SK-N-SH (cell line): ENCODE data around the gene B3GNT5. TPM values are rescaled to one million over a fixed set of nuclear protein-coding genes. Genes with fewer than 3 reads are reported as not detected.
"Not testable (repeated sequence)": the region's sequence is repeated elsewhere in the genome, so short reads cannot be mapped to it uniquely, and the experiment has no call there.

Experiments
- CTCF ChIA-PET: fragments of 300-600, 350-600 bp; formaldehyde crosslinking; extraction: SDS; loops from one replicate; lab custom pipeline; 2021; lab: Yijun Ruan, JAX
- POLR2A ChIA-PET: fragments of 350-600 bp; sonication (Branson Sonifier 250); formaldehyde crosslinking; extraction: SDS; loops from one replicate; lab custom pipeline; 2020; ENCODE audit warnings: antibody characterized with exemption, inconsistent platforms; lab: Yijun Ruan, JAX
- DNase-seq: peaks from one replicate; pipeline ENCODE4 v3.0.0; 2012
- H2AFZ ChIP-seq: fragments of 200-600 bp; sonication (generic); 2 replicates; pipeline ENCODE4 v1.8.1; 2016; ENCODE audit warnings: antibody characterized with exemption, mild to moderate bottlenecking, low read depth
- H3F3A ChIP-seq: fragments of 200-600 bp; sonication (generic); replicated peaks from 2 replicates; pipeline ENCODE3; 2016; ENCODE audit warnings: antibody characterized with exemption, mild to moderate bottlenecking; ENCODE audit not compliant: insufficient read depth
- H3K27ac ChIP-seq, 2 experiments: fragments of 200-500 bp in 1 of 2; fragments of 200-600 bp in 1 of 2; sonication (Bioruptor generic) in 1 of 2; sonication (generic), shearing (Covaris generic) in 1 of 2; 2 replicates each; pipeline versions ENCODE4 v1.5.1 to v1.6.1; 2014 to 2016; ENCODE audit warnings: low read depth in 2 of 2, inconsistent platforms in 1 of 2, low read length in 1 of 2, mild to moderate bottlenecking in 1 of 2, mixed read lengths in 1 of 2
- H3K27me3 ChIP-seq: fragments of 200-600 bp; sonication (generic), shearing (Covaris generic); 2 replicates; pipeline ENCODE4 v1.6.1; 2016; ENCODE audit warnings: mixed run types; ENCODE audit not compliant: insufficient read depth
- H3K36me3 ChIP-seq, 2 experiments: fragments of 200-500 bp in 1 of 2; fragments of 200-600 bp in 1 of 2; sonication (Bioruptor generic) in 1 of 2; sonication (generic) in 1 of 2; replicated peaks in 1 of 2; 2 replicates each; pipeline versions ENCODE3 to v1.5.1; 2014 to 2016; ENCODE audit warnings: low read length in 1 of 2, mild to moderate bottlenecking in 1 of 2; ENCODE audit not compliant: insufficient read depth in 2 of 2, control insufficient read depth in 1 of 2
- H3K4me1 ChIP-seq, 2 experiments: fragments of 200-500 bp in 1 of 2; fragments of 200-600 bp in 1 of 2; sonication (Bioruptor generic) in 1 of 2; sonication (generic), shearing (Covaris generic) in 1 of 2; 2 replicates each; pipeline versions ENCODE4 v1.5.1 to v1.6.1; 2014 to 2016; ENCODE audit warnings: low read depth in 1 of 2, low read length in 1 of 2, mixed run types in 1 of 2; ENCODE audit not compliant: insufficient read depth in 2 of 2, control insufficient read depth in 1 of 2
- H3K4me2 ChIP-seq: fragments of 200-600 bp; sonication (generic), shearing (Covaris generic); 2 replicates; pipeline ENCODE4 v1.6.1; 2017; ENCODE audit warnings: mixed run types
- H3K4me3 ChIP-seq, 2 experiments: fragments of 200-500 bp in 1 of 2; fragments of 200-600 bp in 1 of 2; sonication (Bioruptor generic) in 1 of 2; sonication (generic), shearing (Covaris generic) in 1 of 2; 2 replicates each; pipeline versions ENCODE4 v1.5.1 to v1.8.1; 2014 to 2016; ENCODE audit warnings: low read depth in 2 of 2, inconsistent platforms in 1 of 2, low read length in 1 of 2, mild to moderate bottlenecking in 1 of 2, mixed read lengths in 1 of 2, moderate library complexity in 1 of 2
- H3K79me2 ChIP-seq: fragments of 200-600 bp; sonication (generic); 2 replicates; pipeline ENCODE4 v1.8.1; 2017; ENCODE audit warnings: mild to moderate bottlenecking; ENCODE audit not compliant: insufficient read depth
- H3K9ac ChIP-seq: fragments of 200-600 bp; sonication (generic); 2 replicates; pipeline ENCODE4 v1.6.1; 2017; ENCODE audit warnings: mixed run types
- H3K9me2 ChIP-seq: fragments of 200-600 bp; sonication (generic); 2 replicates; pipeline ENCODE4 v1.6.1; 2017; ENCODE audit warnings: mixed run types
- H3K9me3 ChIP-seq: fragments of 200-600 bp; sonication (generic); 2 replicates; pipeline ENCODE4 v1.6.1; 2017; ENCODE audit warnings: mixed run types, mild to moderate bottlenecking, moderate library complexity
- H4K20me1 ChIP-seq: fragments of 200-600 bp; sonication (generic); 2 replicates; pipeline ENCODE4 v1.6.1; 2017; ENCODE audit warnings: mild to moderate bottlenecking, mixed run types; ENCODE audit not compliant: insufficient read depth
- POLR2AphosphoS5 ChIP-seq: IDR thresholded peaks from 2 replicates; pipeline ENCODE4 v1.6.1; 2012; ENCODE audit warnings: low read depth, low read length
- RCOR1 ChIP-seq: fragments of 150-350 bp; IDR thresholded peaks from 2 replicates; pipeline ENCODE4 v1.6.1; 2017; ENCODE audit warnings: antibody characterized with exemption, low read length
- TEAD4 ChIP-seq: IDR thresholded peaks from 2 replicates; pipeline ENCODE4 v1.4.0; 2012; ENCODE audit warnings: mild to moderate bottlenecking, borderline replicate concordance; ENCODE audit not compliant: insufficient read depth
- USF2 ChIP-seq: fragments of 150-350 bp; IDR thresholded peaks from 2 replicates; pipeline ENCODE4 v1.6.1; 2017; ENCODE audit warnings: antibody characterized with exemption, low read length, low read depth, borderline replicate concordance
- WGBS: methylation state at CpG from one replicate; pipeline ENCODE4 v1.1.6; 2017; ENCODE audit warnings: low lambda C conversion rate; 5-methylcytosine and 5-hydroxymethylcytosine counted together
- polyA plus RNA-seq, 3 experiments: library from polyadenylated mRNA; depleted of rRNA; stranded (reverse); fragments of >200 nt; gene quantifications; 2 replicates each; pipeline ENCODE4 v1.2.3, GENCODE V29; 2012
- TF ChIP-seq, protein P1 (sequence below): IDR thresholded peaks from 2 replicates; pipeline ENCODE4 v1.6.1; 2012; ENCODE audit warnings: mild to moderate bottlenecking, low read depth, low read length, moderate library complexity
- TF ChIP-seq, protein P2 (sequence below): IDR thresholded peaks from 2 replicates; pipeline ENCODE4; 2012

The B3GNT5 gene
- polyA plus RNA-seq, 1 of the 3 experiments (the other 2 are of a cell fraction) = 4.7 TPM

DNA sequence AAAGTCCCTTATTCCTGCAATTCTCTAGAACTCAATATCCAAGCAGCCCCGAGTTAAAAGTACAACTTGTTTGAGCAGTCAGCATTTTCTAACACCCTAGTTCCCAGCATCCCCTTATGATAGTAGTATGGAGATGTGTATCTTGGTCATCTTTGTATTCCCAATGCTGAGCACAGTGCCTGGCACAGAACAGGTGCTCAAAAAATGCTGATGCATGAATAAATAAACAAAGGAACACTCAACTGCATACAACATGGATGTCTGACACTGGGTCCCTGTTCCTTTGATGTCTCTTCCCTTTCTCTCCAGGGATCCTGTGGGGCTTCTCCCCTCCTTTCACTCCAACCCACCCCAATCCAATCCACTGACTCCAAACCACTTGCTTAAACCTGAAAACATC, 23.9 kb upstream of the B3GNT5 start:
- H3F3A ChIP-seq = no peaks in the 10 kb centered on the region
- H3K4me2 ChIP-seq = no peak overlapping the region
- no peaks in the 10 kb centered on the region for H4K20me1 ChIP-seq
- DNase-seq = no peak
- no peaks in the 10 kb centered on the region for H3K4me1 ChIP-seq
- CTCF ChIA-PET = no interaction called here
- no peak overlapping the region for H3K4me3 ChIP-seq
- TF ChIP-seq USF2 = no peak
- TF ChIP-seq, protein P1, sequence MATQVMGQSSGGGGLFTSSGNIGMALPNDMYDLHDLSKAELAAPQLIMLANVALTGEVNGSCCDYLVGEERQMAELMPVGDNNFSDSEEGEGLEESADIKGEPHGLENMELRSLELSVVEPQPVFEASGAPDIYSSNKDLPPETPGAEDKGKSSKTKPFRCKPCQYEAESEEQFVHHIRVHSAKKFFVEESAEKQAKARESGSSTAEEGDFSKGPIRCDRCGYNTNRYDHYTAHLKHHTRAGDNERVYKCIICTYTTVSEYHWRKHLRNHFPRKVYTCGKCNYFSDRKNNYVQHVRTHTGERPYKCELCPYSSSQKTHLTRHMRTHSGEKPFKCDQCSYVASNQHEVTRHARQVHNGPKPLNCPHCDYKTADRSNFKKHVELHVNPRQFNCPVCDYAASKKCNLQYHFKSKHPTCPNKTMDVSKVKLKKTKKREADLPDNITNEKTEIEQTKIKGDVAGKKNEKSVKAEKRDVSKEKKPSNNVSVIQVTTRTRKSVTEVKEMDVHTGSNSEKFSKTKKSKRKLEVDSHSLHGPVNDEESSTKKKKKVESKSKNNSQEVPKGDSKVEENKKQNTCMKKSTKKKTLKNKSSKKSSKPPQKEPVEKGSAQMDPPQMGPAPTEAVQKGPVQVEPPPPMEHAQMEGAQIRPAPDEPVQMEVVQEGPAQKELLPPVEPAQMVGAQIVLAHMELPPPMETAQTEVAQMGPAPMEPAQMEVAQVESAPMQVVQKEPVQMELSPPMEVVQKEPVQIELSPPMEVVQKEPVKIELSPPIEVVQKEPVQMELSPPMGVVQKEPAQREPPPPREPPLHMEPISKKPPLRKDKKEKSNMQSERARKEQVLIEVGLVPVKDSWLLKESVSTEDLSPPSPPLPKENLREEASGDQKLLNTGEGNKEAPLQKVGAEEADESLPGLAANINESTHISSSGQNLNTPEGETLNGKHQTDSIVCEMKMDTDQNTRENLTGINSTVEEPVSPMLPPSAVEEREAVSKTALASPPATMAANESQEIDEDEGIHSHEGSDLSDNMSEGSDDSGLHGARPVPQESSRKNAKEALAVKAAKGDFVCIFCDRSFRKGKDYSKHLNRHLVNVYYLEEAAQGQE = no peak
- TF ChIP-seq, protein P2, sequence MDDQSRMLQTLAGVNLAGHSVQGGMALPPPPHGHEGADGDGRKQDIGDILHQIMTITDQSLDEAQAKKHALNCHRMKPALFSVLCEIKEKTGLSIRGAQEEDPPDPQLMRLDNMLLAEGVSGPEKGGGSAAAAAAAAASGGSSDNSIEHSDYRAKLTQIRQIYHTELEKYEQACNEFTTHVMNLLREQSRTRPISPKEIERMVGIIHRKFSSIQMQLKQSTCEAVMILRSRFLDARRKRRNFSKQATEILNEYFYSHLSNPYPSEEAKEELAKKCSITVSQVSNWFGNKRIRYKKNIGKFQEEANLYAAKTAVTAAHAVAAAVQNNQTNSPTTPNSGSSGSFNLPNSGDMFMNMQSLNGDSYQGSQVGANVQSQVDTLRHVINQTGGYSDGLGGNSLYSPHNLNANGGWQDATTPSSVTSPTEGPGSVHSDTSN = no peak
- TF ChIP-seq TEAD4 = no peak
- no peak for TF ChIP-seq RCOR1
- TF ChIP-seq POLR2AphosphoS5 = no peak
- H3K27me3 ChIP-seq = no peaks in the 10 kb centered on the region
- 82% methylated on average over 1 of the region's 1 CpG for WGBS
- no peaks in the 10 kb centered on the region for H3K36me3 ChIP-seq
- POLR2A ChIA-PET = no interaction called here
- H2AFZ ChIP-seq = no peak overlapping the region
- no peak overlapping the region for H3K27ac ChIP-seq
- no peak overlapping the region for H3K9ac ChIP-seq
- H3K9me2 ChIP-seq = no peaks in the 10 kb centered on the region
- no peaks in the 10 kb centered on the region for H3K9me3 ChIP-seq
- H3K79me2 ChIP-seq = no peaks in the 10 kb centered on the region

DNA sequence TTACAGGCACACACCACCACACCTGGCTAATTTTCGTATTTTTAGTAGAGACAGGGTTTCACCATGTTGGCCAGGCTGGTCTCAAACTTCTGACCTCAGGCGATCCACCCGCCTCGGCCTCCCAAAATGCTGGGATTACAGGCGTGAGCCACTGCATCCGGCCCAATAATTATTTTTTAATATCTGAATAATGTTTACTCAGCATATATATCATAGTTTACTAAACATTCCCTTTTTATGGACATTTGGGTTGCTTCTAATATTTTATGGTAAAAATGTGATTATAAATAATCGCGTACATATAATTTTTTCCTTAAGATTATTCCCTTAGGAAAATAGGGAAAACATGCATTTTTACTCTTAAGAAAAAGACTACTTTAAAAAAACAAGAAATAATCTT, 22.8 kb upstream of the B3GNT5 start:
- DNase-seq, CTCF ChIA-PET, H3K36me3 ChIP-seq, H3K4me2 ChIP-seq, H3K27ac ChIP-seq, H3K9me3 ChIP-seq, H3K9ac ChIP-seq, H3F3A ChIP-seq, H4K20me1 ChIP-seq, H3K4me1 ChIP-seq, H3K4me3 ChIP-seq, H3K9me2 ChIP-seq, H3K27me3 ChIP-seq, H2AFZ ChIP-seq, POLR2A ChIA-PET, H3K79me2 ChIP-seq: not testable (repeated sequence)
- WGBS = 74% methylated on average over 8 of the region's 8 CpGs
